OCI-LY7 (cell line): Measurements from ENCODE around the gene KCTD2. TPM values are rescaled to one million over a fixed set of nuclear protein-coding genes. Genes with fewer than 3 reads are reported as not detected.
A peak's percentile ranks its signal among the peaks of the same experiment; 100 is the strongest.

Experiments used
- BruUV-seq: library from RNA; stranded (reverse); fragments of 400-500 nt; replicated peaks from 2 replicates; lab custom pipeline; 2021; lab: Mats Ljungman, UMichigan
- CTCF ChIA-PET: fragments of 300-600 bp; sonication (Branson Sonifier 250); formaldehyde crosslinking; loops from one replicate; lab custom pipeline; 2022; ENCODE audit warnings: antibody characterized with exemption; ENCODE audit not compliant: unreplicated experiment; lab: Charles Lee
- POLR2A ChIA-PET: fragments of 300-600 bp; sonication (Branson Sonifier 250); formaldehyde crosslinking; loops from one replicate; lab custom pipeline; 2022; ENCODE audit warnings: antibody characterized with exemption; lab: Charles Lee
- DNase-seq: peaks from one replicate; pipeline ENCODE4 v3.0.0-alpha.2; 2015; ENCODE audit warnings: low spot score
- H2AFZ ChIP-seq: fragments of 200-600 bp; sonication (generic), shearing (Covaris generic); 2 replicates; pipeline ENCODE4 v1.6.1; 2014; ENCODE audit warnings: mild to moderate bottlenecking, antibody characterized with exemption, low read length, moderate library complexity
- H3K27ac ChIP-seq: fragments of 200-600 bp; sonication (generic); 2 replicates; pipeline ENCODE4 v1.5.1; 2014; ENCODE audit warnings: mixed run types, low read depth, mild to moderate bottlenecking, moderate library complexity, low read length, inconsistent platforms; ENCODE audit not compliant: poor library complexity, severe bottlenecking
- H3K36me3 ChIP-seq: fragments of 200-600 bp; sonication (generic); 2 replicates; pipeline ENCODE4 v1.6.1; 2014; ENCODE audit warnings: mild to moderate bottlenecking, antibody characterized with exemption, low read length, moderate library complexity, mixed read lengths; ENCODE audit not compliant: insufficient read depth
- H3K4me1 ChIP-seq: fragments of 200-600 bp; sonication (generic); 2 replicates; pipeline ENCODE4 v1.5.1; 2014; ENCODE audit warnings: mild to moderate bottlenecking, low read length; ENCODE audit not compliant: insufficient read depth, poor library complexity, severe bottlenecking
- H3K4me2 ChIP-seq: fragments of 200-600 bp; sonication (generic); 2 replicates; pipeline ENCODE4 v1.6.1; 2014; ENCODE audit warnings: mild to moderate bottlenecking, low read length
- H3K4me3 ChIP-seq: fragments of 200-600 bp; sonication (generic); 2 replicates; pipeline ENCODE4 v1.5.1; 2014; ENCODE audit warnings: mild to moderate bottlenecking, low read depth, low read length; ENCODE audit not compliant: poor library complexity, severe bottlenecking
- H3K79me2 ChIP-seq: fragments of 200-600 bp; sonication (generic); 2 replicates; pipeline ENCODE4 v1.6.1; 2016; ENCODE audit warnings: low read depth, mild to moderate bottlenecking, low read length, moderate library complexity, mixed read lengths; ENCODE audit not compliant: insufficient read depth
- H3K9me2 ChIP-seq: fragments of 200-600 bp; sonication (generic); 2 replicates; pipeline ENCODE4 v1.6.1; 2016; ENCODE audit warnings: mild to moderate bottlenecking, low read length, mixed read lengths; ENCODE audit not compliant: insufficient read depth
- H3K9me3 ChIP-seq: fragments of 200-600 bp; sonication (generic); 2 replicates; pipeline ENCODE4 v1.6.1; 2014; ENCODE audit warnings: mild to moderate bottlenecking, mixed run types, low read length, mixed read lengths
- H4K20me1 ChIP-seq: fragments of 200-600 bp; sonication (generic); 2 replicates; pipeline ENCODE4 v1.6.1; 2014; ENCODE audit warnings: mild to moderate bottlenecking, antibody characterized with exemption, low read length, moderate library complexity, mixed read lengths; ENCODE audit not compliant: insufficient read depth
- CTCF ChIP-seq: fragments of 200-600 bp; sonication (generic); conservative IDR thresholded peaks from 2 replicates; pipeline ENCODE4 v1.5.1; 2014; ENCODE audit warnings: mild to moderate bottlenecking, antibody characterized with exemption, low read length, moderate library complexity, mixed read lengths
- EZH2phosphoT487 ChIP-seq: fragments of 200-600 bp; sonication (generic); IDR thresholded peaks from 2 replicates; pipeline ENCODE4 v1.6.1; 2018; ENCODE audit warnings: low read depth, borderline replicate concordance, mild to moderate bottlenecking, mixed run types, antibody characterized with exemption, low read length, moderate library complexity, mixed read lengths
- intact Hi-C: fragments of 100-400 bp; cut with micrococcal nuclease; formaldehyde crosslinking; loops from one replicate; pipeline ENCODE4 v1.10.0; 2022; ENCODE audit not compliant: unreplicated experiment
- total RNA-seq, 2 experiments: library from RNA; depleted of rRNA in 1 of 2; stranded (reverse); fragments of >200 nt in 1 of 2; shearing (Covaris generic) in 1 of 2; gene quantifications; 2 replicates each; pipeline ENCODE4 v1.2.3, GENCODE V29; 2014 to 2022

KCTD2 gene
- total RNA-seq, 2 experiments from 2014 or later, result 21.0 to 29.8 TPM

DNA sequence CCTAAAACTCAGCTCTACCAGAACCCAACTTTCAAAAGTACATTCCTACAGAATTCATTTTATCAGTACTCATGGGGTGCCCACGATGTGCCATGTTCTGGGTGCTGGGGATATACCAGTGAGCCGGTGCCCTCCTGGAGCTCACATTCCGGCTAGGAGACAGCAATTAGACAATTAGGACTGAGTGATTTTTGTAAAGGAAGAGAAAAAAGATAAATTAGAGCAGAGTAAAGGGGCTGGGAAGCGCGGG, 35.0 kb upstream of the KCTD2 start:
- H3K9me2 ChIP-seq, result no peaks in the 10 kb centered on the region
- no peaks in the 10 kb centered on the region for H4K20me1 ChIP-seq
- H3K4me1 ChIP-seq, result peaks cover 16% of the 10 kb centered on the region
- no peaks in the 10 kb centered on the region for H3K9me3 ChIP-seq
- TSS peak; percentile 90 for BruUV-seq
- peaks cover 21% of the 10 kb centered on the region for H3K79me2 ChIP-seq
- TF ChIP-seq EZH2phosphoT487, result no peak
- TF ChIP-seq CTCF, result no peak
- ChIA-PET CTCF (interaction anchor here (0.6 to 3.2 kb wide), 5 partner anchors 12 to 160 kb away, joined by 3 to 26 read pairs (median 3); no protein-coding TSS in a partner anchor), POLR2A (interaction anchor here (0.6 to 3.4 kb wide), 13 partner anchors 16 to 139 kb away, joined by 3 to 27 read pairs (median 9); partner anchors contain the start of genes ATP5PD, CDR2L, FDXR and HID1)
- H3K36me3 ChIP-seq, result peaks cover 13% of the 10 kb centered on the region
- DNase-seq, result no peak
- intact Hi-C loops, result loop anchor here (1.0 to 5.0 kb wide), 2 partner anchors 52 to 95 kb away; partner anchors contain the start of gene ARMC7
- H3K4me3 ChIP-seq, result peak overlapping the region; percentile 73
- peak overlapping the region; percentile 90 for H2AFZ ChIP-seq
- peak overlapping the region; percentile 50 for H3K4me2 ChIP-seq
- H3K27ac ChIP-seq, result no peak overlapping the region

GRCh38 chr17:75012346-75013091, 34.5 kb upstream of the KCTD2 start, which contains the start of gene MRPL58:
Gene MRPL58 (plus strand): TSS chr17:75012670. CDS start chr17:75012687, 17 bp downstream.
- intact Hi-C loops, result loop anchor here (1.0 to 5.0 kb wide), 3 partner anchors 35 to 95 kb away; partner anchors contain the start of genes ARMC7 and KCTD2

More at GRCh38 chr17:75012346-75013091, 34.5 kb upstream of the KCTD2 start, which contains the start of gene MRPL58:
- TF ChIP-seq CTCF (peak; percentile 63), EZH2phosphoT487 (no peak)
- BruUV-seq, result no TSS peak
- Histone ChIP-seq H3K79me2 (peaks cover 21% of the 10 kb centered on the region), H3K4me2 (peak within 1 kb of the TSS; percentile 86), H4K20me1 (no peaks in the 10 kb centered on the region), H3K27ac (peak within 1 kb of the TSS; percentile 54), H2AFZ (peak within 1 kb of the TSS; percentile 90), H3K4me1 (peaks cover 16% of the 10 kb centered on the region), H3K9me3 (no peaks in the 10 kb centered on the region), H3K4me3 (peak within 1 kb of the TSS; percentile 73), H3K36me3 (peaks cover 16% of the 10 kb centered on the region), H3K9me2 (no peaks in the 10 kb centered on the region)
- CTCF ChIA-PET, result interaction anchor here (0.7 to 3.2 kb wide), 9 partner anchors 12 to 192 kb away, joined by 3 to 26 read pairs (median 3); partner anchors contain the start of genes ATP5PD and KCTD2
- POLR2A ChIA-PET, result interaction anchor here (0.6 to 3.4 kb wide), 25 partner anchors 8 to 530 kb away, joined by 3 to 27 read pairs (median 5); partner anchors contain the start of genes ATP5PD, CDR2L, FDXR and HID1
- peak; percentile 94 for DNase-seq
